OCI-LY7 (cell line): ENCODE results near the gene PPP4R4. TPM values are rescaled to one million over a fixed set of nuclear protein-coding genes. Genes with fewer than 3 reads are reported as not detected.
"Not testable (repeated sequence)": the region's sequence is repeated elsewhere in the genome, so short reads cannot be mapped to it uniquely, and the experiment has no call there.

Experiments
- BruUV-seq: library from RNA; stranded (reverse); fragments of 400-500 nt; replicated peaks from 2 replicates; lab custom pipeline; 2021; lab: Mats Ljungman, UMichigan
- CTCF ChIA-PET: fragments of 300-600 bp; sonication (Branson Sonifier 250); formaldehyde crosslinking; loops from one replicate; lab custom pipeline; 2022; ENCODE audit warnings: antibody characterized with exemption; ENCODE audit not compliant: unreplicated experiment; lab: Charles Lee
- POLR2A ChIA-PET: fragments of 300-600 bp; sonication (Branson Sonifier 250); formaldehyde crosslinking; loops from one replicate; lab custom pipeline; 2022; ENCODE audit warnings: antibody characterized with exemption; lab: Charles Lee
- DNase-seq: peaks from one replicate; pipeline ENCODE4 v3.0.0-alpha.2; 2015; ENCODE audit warnings: low spot score
- H2AFZ ChIP-seq: fragments of 200-600 bp; sonication (generic), shearing (Covaris generic); 2 replicates; pipeline ENCODE4 v1.6.1; 2014; ENCODE audit warnings: mild to moderate bottlenecking, antibody characterized with exemption, low read length, moderate library complexity
- H3K27ac ChIP-seq: fragments of 200-600 bp; sonication (generic); 2 replicates; pipeline ENCODE4 v1.5.1; 2014; ENCODE audit warnings: mixed run types, low read depth, mild to moderate bottlenecking, moderate library complexity, low read length, inconsistent platforms; ENCODE audit not compliant: poor library complexity, severe bottlenecking
- H3K36me3 ChIP-seq: fragments of 200-600 bp; sonication (generic); 2 replicates; pipeline ENCODE4 v1.6.1; 2014; ENCODE audit warnings: mild to moderate bottlenecking, antibody characterized with exemption, low read length, moderate library complexity, mixed read lengths; ENCODE audit not compliant: insufficient read depth
- H3K4me1 ChIP-seq: fragments of 200-600 bp; sonication (generic); 2 replicates; pipeline ENCODE4 v1.5.1; 2014; ENCODE audit warnings: mild to moderate bottlenecking, low read length; ENCODE audit not compliant: insufficient read depth, poor library complexity, severe bottlenecking
- H3K4me2 ChIP-seq: fragments of 200-600 bp; sonication (generic); 2 replicates; pipeline ENCODE4 v1.6.1; 2014; ENCODE audit warnings: mild to moderate bottlenecking, low read length
- H3K4me3 ChIP-seq: fragments of 200-600 bp; sonication (generic); 2 replicates; pipeline ENCODE4 v1.5.1; 2014; ENCODE audit warnings: mild to moderate bottlenecking, low read depth, low read length; ENCODE audit not compliant: poor library complexity, severe bottlenecking
- H3K79me2 ChIP-seq: fragments of 200-600 bp; sonication (generic); 2 replicates; pipeline ENCODE4 v1.6.1; 2016; ENCODE audit warnings: low read depth, mild to moderate bottlenecking, low read length, moderate library complexity, mixed read lengths; ENCODE audit not compliant: insufficient read depth
- H3K9me2 ChIP-seq: fragments of 200-600 bp; sonication (generic); 2 replicates; pipeline ENCODE4 v1.6.1; 2016; ENCODE audit warnings: mild to moderate bottlenecking, low read length, mixed read lengths; ENCODE audit not compliant: insufficient read depth
- H3K9me3 ChIP-seq: fragments of 200-600 bp; sonication (generic); 2 replicates; pipeline ENCODE4 v1.6.1; 2014; ENCODE audit warnings: mild to moderate bottlenecking, mixed run types, low read length, mixed read lengths
- H4K20me1 ChIP-seq: fragments of 200-600 bp; sonication (generic); 2 replicates; pipeline ENCODE4 v1.6.1; 2014; ENCODE audit warnings: mild to moderate bottlenecking, antibody characterized with exemption, low read length, moderate library complexity, mixed read lengths; ENCODE audit not compliant: insufficient read depth
- EZH2phosphoT487 ChIP-seq: fragments of 200-600 bp; sonication (generic); IDR thresholded peaks from 2 replicates; pipeline ENCODE4 v1.6.1; 2018; ENCODE audit warnings: low read depth, borderline replicate concordance, mild to moderate bottlenecking, mixed run types, antibody characterized with exemption, low read length, moderate library complexity, mixed read lengths
- intact Hi-C: fragments of 100-400 bp; cut with micrococcal nuclease; formaldehyde crosslinking; loops from one replicate; pipeline ENCODE4 v1.10.0; 2022; ENCODE audit not compliant: unreplicated experiment
- total RNA-seq, 2 experiments: library from RNA; depleted of rRNA in 1 of 2; stranded (reverse); fragments of >200 nt in 1 of 2; shearing (Covaris generic) in 1 of 2; gene quantifications; 2 replicates each; pipeline ENCODE4 v1.2.3, GENCODE V29; 2014 to 2022
- TF ChIP-seq, protein P1 (sequence below): fragments of 200-600 bp; sonication (generic); conservative IDR thresholded peaks from 2 replicates; pipeline ENCODE4 v1.5.1; 2014; ENCODE audit warnings: mild to moderate bottlenecking, antibody characterized with exemption, low read length, moderate library complexity, mixed read lengths

The PPP4R4 gene
- total RNA-seq, 2 experiments from 2014 or later: 0.54 to 0.93 TPM

DNA sequence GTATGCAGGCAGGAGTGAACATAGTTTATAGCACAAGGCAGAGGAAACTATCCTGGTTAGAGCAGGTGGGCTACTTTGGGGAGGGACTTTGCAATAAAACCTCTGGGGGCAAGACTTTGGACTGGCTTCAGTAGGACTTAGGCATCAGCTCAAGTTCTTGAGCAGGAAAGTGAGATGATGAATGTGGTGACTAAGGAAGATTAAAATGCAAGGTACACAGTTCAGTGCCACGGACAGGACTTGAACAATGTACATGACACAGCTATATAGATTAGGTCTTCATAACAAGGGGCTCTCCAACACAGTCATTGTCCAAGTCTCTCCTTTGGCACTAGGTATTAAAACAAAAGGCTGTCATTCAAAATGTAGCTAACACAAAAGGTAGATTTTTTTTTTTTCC, 21.4 kb upstream of the PPP4R4 start:
- intact Hi-C loops: no loop called here
- no peak overlapping the region for H2AFZ ChIP-seq
- no peak for DNase-seq
- H3K4me3 ChIP-seq: no peak overlapping the region
- ChIA-PET POLR2A (interaction anchor here (0.5 to 1.2 kb wide), 2 partner anchors 16 to 141 kb away, joined by 3 to 5 read pairs; no protein-coding TSS in a partner anchor), CTCF (no interaction called here)
- no peaks in the 10 kb centered on the region for H3K79me2 ChIP-seq
- no peak overlapping the region for H3K27ac ChIP-seq
- no peaks in the 10 kb centered on the region for H3K36me3 ChIP-seq
- H3K4me1 ChIP-seq: no peaks in the 10 kb centered on the region
- no peaks in the 10 kb centered on the region for H3K9me3 ChIP-seq
- TF ChIP-seq, protein P1, sequence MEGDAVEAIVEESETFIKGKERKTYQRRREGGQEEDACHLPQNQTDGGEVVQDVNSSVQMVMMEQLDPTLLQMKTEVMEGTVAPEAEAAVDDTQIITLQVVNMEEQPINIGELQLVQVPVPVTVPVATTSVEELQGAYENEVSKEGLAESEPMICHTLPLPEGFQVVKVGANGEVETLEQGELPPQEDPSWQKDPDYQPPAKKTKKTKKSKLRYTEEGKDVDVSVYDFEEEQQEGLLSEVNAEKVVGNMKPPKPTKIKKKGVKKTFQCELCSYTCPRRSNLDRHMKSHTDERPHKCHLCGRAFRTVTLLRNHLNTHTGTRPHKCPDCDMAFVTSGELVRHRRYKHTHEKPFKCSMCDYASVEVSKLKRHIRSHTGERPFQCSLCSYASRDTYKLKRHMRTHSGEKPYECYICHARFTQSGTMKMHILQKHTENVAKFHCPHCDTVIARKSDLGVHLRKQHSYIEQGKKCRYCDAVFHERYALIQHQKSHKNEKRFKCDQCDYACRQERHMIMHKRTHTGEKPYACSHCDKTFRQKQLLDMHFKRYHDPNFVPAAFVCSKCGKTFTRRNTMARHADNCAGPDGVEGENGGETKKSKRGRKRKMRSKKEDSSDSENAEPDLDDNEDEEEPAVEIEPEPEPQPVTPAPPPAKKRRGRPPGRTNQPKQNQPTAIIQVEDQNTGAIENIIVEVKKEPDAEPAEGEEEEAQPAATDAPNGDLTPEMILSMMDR: no peak
- TF ChIP-seq EZH2phosphoT487: no peak
- no peak overlapping the region for H3K4me2 ChIP-seq
- H3K9me2 ChIP-seq: no peaks in the 10 kb centered on the region
- no peaks in the 10 kb centered on the region for H4K20me1 ChIP-seq
- no TSS peak for BruUV-seq

DNA sequence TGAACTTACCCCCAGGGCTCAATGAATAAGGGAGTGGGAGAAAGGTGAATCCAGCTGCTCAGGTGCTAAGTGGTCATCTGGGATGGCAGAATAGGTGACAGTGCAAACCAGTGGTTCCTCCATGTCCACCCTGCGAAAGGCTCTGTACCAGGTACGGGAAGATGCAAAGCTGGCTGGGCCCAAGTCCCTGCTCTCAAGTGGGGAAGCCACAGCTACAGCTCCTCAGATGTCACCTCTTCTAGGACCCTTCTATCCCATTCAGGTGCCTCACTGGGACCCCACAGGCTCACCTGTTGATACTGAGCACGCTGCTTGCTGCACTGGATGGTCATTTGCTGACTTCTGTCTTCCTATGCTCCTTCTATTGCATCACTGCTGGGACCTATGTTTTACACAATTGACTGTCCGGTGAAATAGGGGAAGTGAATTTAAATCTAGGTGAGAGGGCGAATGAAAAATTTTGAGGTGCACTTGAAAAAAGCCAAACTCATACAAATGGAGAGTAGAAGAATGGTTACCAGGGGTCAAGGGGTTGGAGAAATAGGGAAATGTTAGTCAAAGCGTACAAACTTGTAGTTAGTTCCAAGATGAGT, 20.3 kb upstream of the PPP4R4 start:
- Histone ChIP-seq H4K20me1 (no peaks in the 10 kb centered on the region), H3K4me3 (no peak overlapping the region), H3K4me1 (peaks cover 4% of the 10 kb centered on the region), H2AFZ (no peak overlapping the region), H3K9me3 (no peaks in the 10 kb centered on the region), H3K79me2 (no peaks in the 10 kb centered on the region), H3K36me3 (no peaks in the 10 kb centered on the region), H3K4me2 (no peak overlapping the region), H3K9me2 (no peaks in the 10 kb centered on the region), H3K27ac (no peak overlapping the region)
- DNase-seq: no peak
- TF ChIP-seq, protein P1: no peak
- no peak for TF ChIP-seq EZH2phosphoT487
- CTCF ChIA-PET: no interaction called here
- POLR2A ChIA-PET: interaction anchor here (1.2 kb wide), 1 partner anchor 15 kb away, joined by 5 read pairs; no protein-coding TSS in a partner anchor
- BruUV-seq: no TSS peak
- intact Hi-C loops: no loop called here

DNA sequence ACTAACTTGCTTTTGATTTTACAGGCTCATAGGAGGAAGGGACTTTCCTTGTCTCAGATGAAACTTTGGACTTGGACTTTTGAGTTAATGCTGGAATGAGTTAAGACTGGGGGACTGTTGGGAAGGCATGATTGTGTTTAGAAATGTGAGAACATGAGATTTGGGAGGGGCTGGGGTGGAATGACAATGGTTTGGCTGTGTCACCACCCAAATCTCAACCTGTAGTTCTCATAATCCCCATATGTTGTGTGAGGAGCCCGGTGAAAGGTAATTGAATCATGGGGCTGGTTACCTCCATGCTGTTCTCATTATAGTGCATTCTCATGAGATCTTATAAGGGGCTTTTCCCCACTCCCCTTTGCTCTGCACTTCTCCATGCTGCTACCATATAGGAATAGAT, 18.0 kb upstream of the PPP4R4 start:
- H3K4me3 ChIP-seq, H3K9me2 ChIP-seq, H3K4me1 ChIP-seq, H2AFZ ChIP-seq, H3K9me3 ChIP-seq, H4K20me1 ChIP-seq, H3K27ac ChIP-seq, intact Hi-C loops, BruUV-seq, CTCF ChIA-PET, H3K36me3 ChIP-seq, POLR2A ChIA-PET, H3K4me2 ChIP-seq, DNase-seq, H3K79me2 ChIP-seq: not testable (repeated sequence)
